Stimulated activated CD4-positive, alpha-beta T cell treated with anti-CD3 and anti-CD28 coated beads, Interleukin-12 subunit alpha, Interleukin-12 subunit beta, amount 100 ng/mL, for 24 hours (primary cell): Measurements from ENCODE around the gene FHOD3.

ENCODE experiments used
- DNase-seq, 2 experiments: peaks; one replicate each; pipeline ENCODE4 v3.0.0-alpha.2; 2020; ENCODE audit warnings: low read depth in 2 of 2

Gene FHOD3

GRCh38 chr18:36828630-36829361 lies 531.3 kb downstream of the FHOD3 start, which contains the start of the genes KIAA1328 and TPGS2:
KIAA1328 (plus strand) TSS chr18:36829127; CDS start chr18:36829139, 12 bp downstream.
TPGS2 (minus strand) TSS chr18:36829002; CDS start chr18:36828767, 235 bp downstream.
- DNase-seq: peak; percentile 77 to 79
